Spinal cord (tissue), 10 donors: ENCODE data around the gene RBM27. TPM values are rescaled to one million over a fixed set of nuclear protein-coding genes. Genes with fewer than 3 reads are reported as not detected.

Source experiments
- DNase-seq, 6 donors: peaks; one replicate each; pipeline versions ENCODE4 v3.0.0 to v3.0.0-alpha.2; 2013 to 2015; ENCODE audit warnings: low spot score in 6 of 6, low read depth in 4 of 6
- H3K27ac ChIP-seq: one replicate; pipeline ENCODE4 v1.5.1; 2013; ENCODE audit warnings: low read depth, low read length, control low read depth
- H3K27me3 ChIP-seq: one replicate; pipeline ENCODE4 v1.6.1; 2013; ENCODE audit warnings: low read length; ENCODE audit not compliant: control insufficient read depth, insufficient read depth
- H3K36me3 ChIP-seq: one replicate; pipeline ENCODE4 v1.6.1; 2013; ENCODE audit warnings: low read length; ENCODE audit not compliant: control insufficient read depth, insufficient read depth
- H3K4me1 ChIP-seq: one replicate; pipeline ENCODE4 v1.6.1; 2013; ENCODE audit warnings: low read length; ENCODE audit not compliant: control insufficient read depth, insufficient read depth
- H3K4me3 ChIP-seq: one replicate; pipeline ENCODE4 v1.5.1; 2013; ENCODE audit warnings: low read depth, low read length, control low read depth
- H3K9me3 ChIP-seq: one replicate; pipeline ENCODE4 v1.6.1; 2013; ENCODE audit warnings: low read length; ENCODE audit not compliant: control insufficient read depth, insufficient read depth
- WGBS: methylation state at CpG from one replicate; pipeline ENCODE4 v1.1.5; 2013; ENCODE audit warnings: missing lambda C conversion rate; ENCODE audit not compliant: insufficient coverage; 5-methylcytosine and 5-hydroxymethylcytosine counted together
- polyA plus RNA-seq, 2 donors: library from polyadenylated mRNA; unstranded; fragments of 120-200 nt; gene quantifications; one replicate each; pipeline ENCODE4 v1.2.1, GENCODE V29; 2013; ENCODE audit not compliant: insufficient read length in 2 of 2
- small RNA-seq: library from RNA; depleted of rRNA; stranded (forward); fragments of <200 nt; gene quantifications from one replicate; pipeline ENCODE3, GENCODE V24; 2014; ENCODE audit warnings: low replicate concordance
- total RNA-seq, 2 donors: library from RNA; depleted of rRNA in 1 of 2; stranded (reverse); fragments of 120-200 nt in 1 of 2; fragments of >200 nt in 1 of 2; gene quantifications; one replicate each; pipeline versions ENCODE4 v1.2.3 to v1.2.4, GENCODE V29; 2013 to 2014
- donor health status: healthy.

Gene RBM27
- total and polyA plus RNA-seq, 4 donors = 13.0 to 33.9 (median 18.0) TPM

DNA sequence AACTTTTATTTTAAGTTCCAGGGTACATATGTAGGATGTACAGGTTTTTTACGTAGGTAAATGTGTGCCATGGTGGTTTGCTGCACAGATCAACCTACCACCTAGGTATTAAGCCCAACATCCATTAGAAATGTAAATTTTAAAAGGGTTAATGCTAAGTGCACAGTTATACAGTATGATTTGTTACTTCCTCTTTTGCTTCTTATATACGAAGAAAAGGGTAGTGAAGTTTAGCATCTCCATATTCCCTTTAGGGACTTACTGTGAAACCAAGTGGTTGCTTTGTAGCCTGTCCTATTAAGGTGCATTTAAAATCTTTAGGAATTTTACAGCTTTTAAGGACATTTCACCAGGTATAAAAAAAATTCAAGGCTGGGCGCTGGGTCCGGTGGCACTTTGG lies 46.4 kb downstream of the RBM27 start:
- no peaks in the 10 kb centered on the region for H3K9me3 ChIP-seq
- H3K4me3 ChIP-seq = no peak overlapping the region
- no peak overlapping the region for H3K27ac ChIP-seq
- no peaks in the 10 kb centered on the region for H3K4me1 ChIP-seq
- WGBS = no CpG with 5 or more reads among the region's 4 CpGs
- H3K36me3 ChIP-seq = peaks cover 3% of the 10 kb centered on the region
- H3K27me3 ChIP-seq = no peaks in the 10 kb centered on the region
- no peak for DNase-seq

Small RNA genes within 50 kb of the gene (small RNA-seq; reads per million reads assigned to genes)
- gene RNU7-180P = not detected

Other genes with a start within 250 kb of the RBM27 start
- under 1 TPM in 1 of 2 donors, not detected in 1; 0.39 TPM for gene PLAC8L1, start 98.0 kb upstream of the RBM27 start, total RNA-seq
- gene PLAC8L1, start 98.0 kb upstream of the RBM27 start, polyA plus RNA-seq = 1 to 10 TPM; 2.1 to 2.4 TPM
- 100 to 1,000 TPM in 1 of 2 donors, 10 to 100 TPM in 1; 98.8 to 123 TPM for gene LARS1, start 21.0 kb upstream of the RBM27 start, total RNA-seq
- 100 to 1,000 TPM; 110 to 115 TPM for gene LARS1, start 21.0 kb upstream of the RBM27 start, polyA plus RNA-seq
- 1 to 10 TPM in 1 of 2 donors, under 1 TPM in 1; 0.28 to 4.1 TPM for gene POU4F3, start 135.2 kb downstream of the RBM27 start, total RNA-seq
- under 1 TPM; 0.26 to 0.59 TPM for gene POU4F3, start 135.2 kb downstream of the RBM27 start, polyA plus RNA-seq
- 10 to 100 TPM; 60.0 to 77.9 TPM for gene TCERG1, start 243.7 kb downstream of the RBM27 start, total RNA-seq
- 10 to 100 TPM; 98.8 to 99.8 TPM for gene TCERG1, start 243.7 kb downstream of the RBM27 start, polyA plus RNA-seq